ENCODE data around the gene ALOX15B.

GRCh38 chr17:8005967-8006730 is 32.7 kb upstream of the ALOX15B start:
- no peak for TF ChIP-seq RAD21 (IDR thresholded peaks at IDR 0.05; ENCODE audit: low read depth)
- TF ChIP-seq, protein P1, sequence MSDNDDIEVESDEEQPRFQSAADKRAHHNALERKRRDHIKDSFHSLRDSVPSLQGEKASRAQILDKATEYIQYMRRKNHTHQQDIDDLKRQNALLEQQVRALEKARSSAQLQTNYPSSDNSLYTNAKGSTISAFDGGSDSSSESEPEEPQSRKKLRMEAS (IDR thresholded peaks at IDR 0.05): no peak
- no peak for TF ChIP-seq NFIC (IDR thresholded peaks at IDR 0.05)
- no peak for TF ChIP-seq USF1 (IDR thresholded peaks at IDR 0.05)
- no peak for TF ChIP-seq CEBPB (IDR thresholded peaks at IDR 0.05)
- TF ChIP-seq TAF1 (IDR thresholded peaks at IDR 0.05; ENCODE audit: low read depth): no peak
- no peak for TF ChIP-seq EP300 (IDR thresholded peaks at IDR 0.05; ENCODE audit: borderline replicate concordance)
- TF ChIP-seq ZBTB7A (IDR thresholded peaks at IDR 0.05; ENCODE audit: low read depth): no peak
- TF ChIP-seq REST (IDR thresholded peaks at IDR 0.05; ENCODE audit: low read depth): no peak
- no peak for TF ChIP-seq FOXM1 (IDR thresholded peaks at IDR 0.05; ENCODE audit: borderline replicate concordance, low read depth)
- TF ChIP-seq YY1 (IDR thresholded peaks at IDR 0.05; ENCODE audit: low read depth): no peak
- no peak for TF ChIP-seq EGR1 (IDR thresholded peaks at IDR 0.05)
- no peak for TF ChIP-seq TCF12 (IDR thresholded peaks at IDR 0.05; ENCODE audit: low read depth)
